ENCODE measurements around the gene PARD3.
"Not testable (repeated sequence)": the region's sequence is repeated elsewhere in the genome, so short reads cannot be mapped to it uniquely, and the experiment has no call there.

The PARD3 gene

GRCh38 chr10:34081347-34081743 lies 733.8 kb downstream of the PARD3 start:
- peaks cover 10 to 12% of the 10 kb centered on the region in 2 donors for H3K9me3 ChIP-seq (ENCODE audit: control insufficient read depth in 2 of 2, low read length in 2 of 2)
- peaks cover 17% of the 10 kb centered on the region for H3K4me1 ChIP-seq (ENCODE audit: control insufficient read depth, insufficient read depth, low read length)
- no peak overlapping the region for H3K27ac ChIP-seq (ENCODE audit: low read length)
- no peaks in the 10 kb centered on the region for H3K27me3 ChIP-seq (ENCODE audit: control insufficient read depth in 1 of 2, insufficient read depth in 2 of 2, low read length in 2 of 2)
- H3K9ac ChIP-seq (ENCODE audit: low read length in 2 of 2): no peak overlapping the region
- H3K36me3 ChIP-seq (ENCODE audit: control insufficient read depth in 2 of 2, insufficient read depth in 2 of 2, low read length in 2 of 2): no peaks in the 10 kb centered on the region
- H3K4me3 ChIP-seq (ENCODE audit: low read length in 2 of 2): no peak overlapping the region

GRCh38 chr10:34080485-34081346 lies 734.4 kb downstream of the PARD3 start:
- Histone ChIP-seq H3K4me3 (ENCODE audit: low read length in 2 of 2) (no peak overlapping the region), H3K9me3 (ENCODE audit: control insufficient read depth in 2 of 2, low read length in 2 of 2) (peaks cover 10 to 12% of the 10 kb centered on the region in 2 donors), H3K27ac (ENCODE audit: low read length) (no peak overlapping the region), H3K4me1 (ENCODE audit: control insufficient read depth, insufficient read depth, low read length) (peaks cover 17% of the 10 kb centered on the region), H3K9ac (ENCODE audit: low read length in 2 of 2) (no peak overlapping the region), H3K36me3 (ENCODE audit: control insufficient read depth in 2 of 2, insufficient read depth in 2 of 2, low read length in 2 of 2) (no peaks in the 10 kb centered on the region), H3K27me3 (ENCODE audit: control insufficient read depth in 1 of 2, insufficient read depth in 2 of 2, low read length in 2 of 2) (no peaks in the 10 kb centered on the region)

GRCh38 chr10:34079702-34080484 lies 735.2 kb downstream of the PARD3 start:
- Histone ChIP-seq H3K9ac (ENCODE audit: low read length in 2 of 2) (no peak overlapping the region), H3K27ac (ENCODE audit: low read length) (no peak overlapping the region), H3K4me1 (ENCODE audit: control insufficient read depth, insufficient read depth, low read length) (peaks cover 17% of the 10 kb centered on the region)

GRCh38 chr10:34078745-34079470 lies 736.2 kb downstream of the PARD3 start:
- H3K27ac ChIP-seq (ENCODE audit: low read length): peak overlapping the region; percentile 49
- no peaks in the 10 kb centered on the region for H3K36me3 ChIP-seq (ENCODE audit: control insufficient read depth in 2 of 2, insufficient read depth in 2 of 2, low read length in 2 of 2)

More at GRCh38 chr10:34079702-34080484, 735.2 kb downstream of the PARD3 start:
- H3K27me3 ChIP-seq (ENCODE audit: control insufficient read depth in 1 of 2, insufficient read depth in 2 of 2, low read length in 2 of 2): no peaks in the 10 kb centered on the region
- no peaks in the 10 kb centered on the region for H3K36me3 ChIP-seq (ENCODE audit: control insufficient read depth in 2 of 2, insufficient read depth in 2 of 2, low read length in 2 of 2)
- no peak overlapping the region for H3K4me3 ChIP-seq (ENCODE audit: low read length in 2 of 2)
- peaks cover 10 to 12% of the 10 kb centered on the region in 2 donors for H3K9me3 ChIP-seq (ENCODE audit: control insufficient read depth in 2 of 2, low read length in 2 of 2)

GRCh38 chr10:34078017-34078744 lies 736.9 kb downstream of the PARD3 start:
- Histone ChIP-seq H3K9ac (ENCODE audit: low read length in 2 of 2) (no peak overlapping the region), H3K9me3 (ENCODE audit: control insufficient read depth in 2 of 2, low read length in 2 of 2) (peaks cover 5 to 6% of the 10 kb centered on the region in 2 donors), H3K27me3 (ENCODE audit: control insufficient read depth in 1 of 2, insufficient read depth in 2 of 2, low read length in 2 of 2) (no peaks in the 10 kb centered on the region), H3K36me3 (ENCODE audit: control insufficient read depth in 2 of 2, insufficient read depth in 2 of 2, low read length in 2 of 2) (no peaks in the 10 kb centered on the region), H3K4me1 (ENCODE audit: control insufficient read depth, insufficient read depth, low read length) (peaks cover 22% of the 10 kb centered on the region), H3K27ac (ENCODE audit: low read length) (no peak overlapping the region), H3K4me3 (ENCODE audit: low read length in 2 of 2) (no peak overlapping the region)

More at GRCh38 chr10:34078745-34079470, 736.2 kb downstream of the PARD3 start:
- H3K9ac ChIP-seq (ENCODE audit: low read length in 2 of 2): no peak overlapping the region
- H3K4me1 ChIP-seq (ENCODE audit: control insufficient read depth, insufficient read depth, low read length): peaks cover 22% of the 10 kb centered on the region
- H3K4me3 ChIP-seq (ENCODE audit: low read length in 2 of 2): no peak overlapping the region
- H3K27me3 ChIP-seq (ENCODE audit: control insufficient read depth in 1 of 2, insufficient read depth in 2 of 2, low read length in 2 of 2): no peaks in the 10 kb centered on the region
- H3K9me3 ChIP-seq (ENCODE audit: control insufficient read depth in 2 of 2, low read length in 2 of 2): peaks cover 10% of the 10 kb centered on the region in 2 donors

DNA sequence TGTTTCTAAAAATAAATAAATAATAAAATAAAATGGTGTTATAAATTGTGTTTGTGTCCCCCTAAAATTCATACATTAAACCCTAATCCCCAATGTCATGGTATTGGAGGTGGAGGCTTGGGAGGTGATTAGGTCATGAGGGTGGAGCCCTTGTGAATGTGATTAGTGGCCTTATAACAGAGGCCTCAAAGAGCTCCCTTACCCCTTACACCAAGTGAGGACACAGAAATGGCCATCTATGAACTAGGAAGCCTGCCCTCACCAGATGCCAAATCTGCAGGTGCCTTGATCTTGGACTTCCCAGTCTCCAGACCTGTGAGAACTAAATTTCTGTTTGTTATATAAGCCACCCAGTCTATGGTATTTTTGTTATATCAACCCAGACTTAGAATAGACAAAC lies 738.7 kb downstream of the PARD3 start:
- Histone ChIP-seq H3K9me3 (ENCODE audit: control insufficient read depth in 2 of 2, low read length in 2 of 2) (peaks cover 5 to 6% of the 10 kb centered on the region in 2 donors), H3K4me3 (ENCODE audit: low read length in 2 of 2) (no peak overlapping the region), H3K27me3 (ENCODE audit: control insufficient read depth in 1 of 2, insufficient read depth in 2 of 2, low read length in 2 of 2) (no peaks in the 10 kb centered on the region), H3K36me3 (ENCODE audit: control insufficient read depth in 2 of 2, insufficient read depth in 2 of 2, low read length in 2 of 2) (no peaks in the 10 kb centered on the region), H3K4me1 (ENCODE audit: control insufficient read depth, insufficient read depth, low read length) (peaks cover 22% of the 10 kb centered on the region), H3K9ac (ENCODE audit: low read length in 2 of 2) (no peak overlapping the region), H3K27ac (ENCODE audit: low read length) (no peak overlapping the region)

- Histone ChIP-seq H3K4me3 (ENCODE audit: low read length in 2 of 2) (no peak overlapping the region), H3K27me3 (ENCODE audit: control insufficient read depth in 1 of 2, insufficient read depth in 2 of 2, low read length in 2 of 2) (no peaks in the 10 kb centered on the region), H3K9ac (ENCODE audit: low read length in 2 of 2) (no peak overlapping the region), H3K4me1 (ENCODE audit: control insufficient read depth, insufficient read depth, low read length) (peaks cover 18% of the 10 kb centered on the region), H3K9me3 (ENCODE audit: control insufficient read depth in 2 of 2, low read length in 2 of 2) (peaks cover 5 to 6% of the 10 kb centered on the region in 2 donors), H3K27ac (ENCODE audit: low read length) (no peak overlapping the region), H3K36me3 (ENCODE audit: control insufficient read depth in 2 of 2, insufficient read depth in 2 of 2, low read length in 2 of 2) (no peaks in the 10 kb centered on the region)
These were observed 739.7 kb downstream of the PARD3 start for GRCh38 chr10:34075254-34075926.

DNA sequence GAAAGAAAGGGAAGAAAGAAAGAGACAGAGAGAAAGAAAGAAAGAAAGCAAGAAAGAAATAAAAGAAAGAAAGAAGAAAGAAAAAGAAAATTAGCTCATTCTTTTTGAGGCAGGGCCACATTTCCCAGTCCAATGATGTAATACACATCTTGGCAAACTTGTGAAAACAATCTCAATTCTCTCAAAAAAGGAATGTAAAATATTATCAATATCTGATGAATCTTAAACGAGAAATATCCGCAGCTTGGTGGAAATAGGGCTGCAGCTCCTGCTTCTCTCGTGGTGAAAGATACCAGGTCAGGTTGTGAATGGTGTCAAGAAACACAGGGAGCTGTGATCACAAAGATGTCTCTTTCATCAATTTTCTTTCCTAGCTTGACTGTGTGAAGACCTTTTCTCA lies 741.0 kb downstream of the PARD3 start:
- Histone ChIP-seq H3K27ac (ENCODE audit: low read length) (no peak overlapping the region), H3K27me3 (ENCODE audit: control insufficient read depth in 1 of 2, insufficient read depth in 2 of 2, low read length in 2 of 2) (no peaks in the 10 kb centered on the region), H3K4me3 (ENCODE audit: low read length in 2 of 2) (no peak overlapping the region), H3K9ac (ENCODE audit: low read length in 2 of 2) (no peak overlapping the region), H3K4me1 (ENCODE audit: control insufficient read depth, insufficient read depth, low read length) (peaks cover 8% of the 10 kb centered on the region), H3K9me3 (ENCODE audit: control insufficient read depth in 2 of 2, low read length in 2 of 2) (peaks cover 5 to 6% of the 10 kb centered on the region in 2 donors), H3K36me3 (ENCODE audit: control insufficient read depth in 2 of 2, insufficient read depth in 2 of 2, low read length in 2 of 2) (no peaks in the 10 kb centered on the region)

- H3K4me3 ChIP-seq (ENCODE audit: low read length in 2 of 2); H3K27ac ChIP-seq (ENCODE audit: low read length); H3K36me3 ChIP-seq (ENCODE audit: control insufficient read depth in 2 of 2, insufficient read depth in 2 of 2, low read length in 2 of 2); H3K27me3 ChIP-seq (ENCODE audit: control insufficient read depth in 1 of 2, insufficient read depth in 2 of 2, low read length in 2 of 2); H3K4me1 ChIP-seq (ENCODE audit: control insufficient read depth, insufficient read depth, low read length); H3K9me3 ChIP-seq (ENCODE audit: control insufficient read depth in 2 of 2, low read length in 2 of 2); H3K9ac ChIP-seq (ENCODE audit: low read length in 2 of 2): not testable (repeated sequence)
These were observed 747.4 kb downstream of the PARD3 start for GRCh38 chr10:34067741-34068140.

All from stomach smooth muscle (tissue), 2 donors.